IPS-20b (cell line): ENCODE results near the gene NMT1.
A peak's percentile ranks its signal among the peaks of the same experiment; 100 is the strongest.
"Not testable (repeated sequence)": the region's sequence is repeated elsewhere in the genome, so short reads cannot be mapped to it uniquely, and the experiment has no call there.

Experiments used
- H3K27ac ChIP-seq: one replicate; pipeline ENCODE4 v1.5.1; 2013; ENCODE audit warnings: low read length
- H3K27me3 ChIP-seq: 2 replicates; pipeline ENCODE4 v1.6.1; 2013; ENCODE audit warnings: mild to moderate bottlenecking, low read length, inconsistent platforms; ENCODE audit not compliant: insufficient read depth
- H3K36me3 ChIP-seq: 2 replicates; pipeline ENCODE4 v1.6.1; 2013; ENCODE audit warnings: low read depth, mild to moderate bottlenecking, inconsistent platforms, low read length, moderate library complexity; ENCODE audit not compliant: insufficient read depth
- H3K4me1 ChIP-seq: 2 replicates; pipeline ENCODE4 v1.6.1; 2013; ENCODE audit warnings: mild to moderate bottlenecking, control low read depth, inconsistent platforms, low read length, moderate library complexity; ENCODE audit not compliant: insufficient read depth
- H3K4me3 ChIP-seq: 2 replicates; pipeline ENCODE4 v1.5.1; 2013; ENCODE audit warnings: mild to moderate bottlenecking, low read length, inconsistent platforms
- H3K9ac ChIP-seq: 2 replicates; pipeline ENCODE4 v1.6.1; 2013; ENCODE audit warnings: low read depth, mild to moderate bottlenecking, inconsistent platforms, low read length, moderate library complexity
- H3K9me3 ChIP-seq: 2 replicates; pipeline ENCODE4 v1.6.1; 2013; ENCODE audit warnings: mild to moderate bottlenecking, low read depth, low read length, inconsistent platforms; ENCODE audit not compliant: insufficient read depth

Gene NMT1

DNA sequence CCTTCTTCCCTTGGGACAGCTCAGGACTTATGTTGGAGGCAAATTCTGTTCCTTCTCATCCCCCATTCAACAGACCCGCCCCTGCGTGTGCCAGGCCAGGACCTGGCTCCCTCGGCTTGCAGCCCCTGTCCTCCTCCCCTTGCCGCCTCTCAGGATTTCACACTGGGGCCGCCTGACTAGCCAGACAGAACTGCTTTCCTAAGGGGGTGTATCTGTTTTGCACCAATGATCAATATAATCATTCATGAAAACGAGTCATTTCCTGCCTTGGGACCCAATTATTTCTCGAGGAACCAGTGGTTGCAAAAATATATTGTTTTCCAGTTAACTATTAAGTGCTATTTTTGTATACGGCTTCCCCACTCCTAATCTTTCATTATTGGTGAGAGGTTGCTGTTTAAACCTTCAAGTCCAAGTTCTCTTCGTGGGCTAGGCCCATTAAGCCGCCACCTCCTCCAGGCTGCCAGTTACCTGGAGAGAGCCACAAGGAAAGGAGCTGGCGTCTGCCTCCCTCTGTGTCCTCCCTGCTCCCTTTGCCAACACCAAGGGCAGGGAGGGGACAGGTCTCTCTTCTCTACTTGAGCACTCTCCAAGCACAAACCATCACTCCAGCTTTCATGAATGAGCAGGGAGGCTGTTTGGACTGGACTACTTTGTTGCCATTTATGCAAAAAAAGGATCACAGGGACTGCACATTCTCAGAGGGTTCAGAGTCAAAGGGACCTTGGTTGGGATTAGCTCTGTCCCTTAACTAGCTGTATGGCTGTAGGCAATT, 18.6 kb upstream of the NMT1 start:
- H3K4me1 ChIP-seq, result peaks cover 9% of the 10 kb centered on the region; the same call in 1 of the 2 replicates
- H3K4me3 ChIP-seq, result no peak overlapping the region
- H3K27me3 ChIP-seq, result no peaks in the 10 kb centered on the region
- H3K9ac ChIP-seq, result no peak overlapping the region
- no peaks in the 10 kb centered on the region for H3K9me3 ChIP-seq
- no peaks in the 10 kb centered on the region for H3K36me3 ChIP-seq
- H3K27ac ChIP-seq, result no peak overlapping the region

DNA sequence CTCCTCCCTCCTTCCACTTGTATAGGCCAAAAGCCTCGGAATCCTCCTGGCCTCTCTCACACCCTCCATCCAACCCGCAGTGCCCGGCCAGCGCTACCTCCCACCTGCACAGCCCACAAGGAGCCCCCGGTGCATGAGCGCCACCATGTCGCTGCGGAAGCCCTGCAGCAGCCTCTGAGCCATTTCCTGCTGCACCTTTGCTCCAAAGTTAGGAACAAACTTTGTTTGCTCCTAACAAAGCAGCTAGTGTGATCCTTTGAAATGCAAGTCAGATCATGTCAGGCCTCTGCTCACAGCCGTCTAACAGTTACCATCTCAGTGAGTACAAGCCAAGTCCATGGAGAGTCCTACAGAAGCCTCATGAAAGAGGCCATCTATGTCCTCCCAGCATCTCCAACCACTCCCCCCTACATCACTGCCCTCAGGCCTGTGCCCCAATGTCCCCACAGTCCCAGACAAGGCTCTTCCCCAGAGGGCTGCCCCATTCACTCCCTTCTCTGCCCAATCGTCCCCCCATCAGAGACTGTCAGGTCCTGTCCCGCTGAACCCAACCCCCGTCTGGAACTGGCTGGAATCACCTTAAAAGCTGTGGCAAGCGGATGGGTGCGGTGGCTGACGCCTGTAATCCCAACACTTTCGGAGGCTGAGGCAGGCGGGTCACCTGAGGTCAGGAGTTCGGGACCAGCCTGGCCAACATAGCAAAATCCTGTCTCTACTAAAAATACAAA, 17.1 kb upstream of the NMT1 start:
- Histone ChIP-seq H3K9ac (no peak overlapping the region), H3K9me3 (no peaks in the 10 kb centered on the region), H3K4me3 (no peak overlapping the region), H3K27ac (no peak overlapping the region), H3K4me1 (peaks cover 9% of the 10 kb centered on the region; the same call in 1 of the 2 replicates), H3K27me3 (no peaks in the 10 kb centered on the region), H3K36me3 (no peaks in the 10 kb centered on the region)

GRCh38 chr17:45046537-45047125, 14.5 kb upstream of the NMT1 start:
- no peak overlapping the region for H3K4me3 ChIP-seq
- H3K27me3 ChIP-seq, result no peaks in the 10 kb centered on the region
- no peak overlapping the region for H3K27ac ChIP-seq
- no peaks in the 10 kb centered on the region for H3K9me3 ChIP-seq
- H3K9ac ChIP-seq, result no peak overlapping the region
- no peaks in the 10 kb centered on the region for H3K36me3 ChIP-seq
- H3K4me1 ChIP-seq, result 0 out of 2 replicates have a peak, but pooled peaks cover 3% of the 10 kb centered on the region

DNA sequence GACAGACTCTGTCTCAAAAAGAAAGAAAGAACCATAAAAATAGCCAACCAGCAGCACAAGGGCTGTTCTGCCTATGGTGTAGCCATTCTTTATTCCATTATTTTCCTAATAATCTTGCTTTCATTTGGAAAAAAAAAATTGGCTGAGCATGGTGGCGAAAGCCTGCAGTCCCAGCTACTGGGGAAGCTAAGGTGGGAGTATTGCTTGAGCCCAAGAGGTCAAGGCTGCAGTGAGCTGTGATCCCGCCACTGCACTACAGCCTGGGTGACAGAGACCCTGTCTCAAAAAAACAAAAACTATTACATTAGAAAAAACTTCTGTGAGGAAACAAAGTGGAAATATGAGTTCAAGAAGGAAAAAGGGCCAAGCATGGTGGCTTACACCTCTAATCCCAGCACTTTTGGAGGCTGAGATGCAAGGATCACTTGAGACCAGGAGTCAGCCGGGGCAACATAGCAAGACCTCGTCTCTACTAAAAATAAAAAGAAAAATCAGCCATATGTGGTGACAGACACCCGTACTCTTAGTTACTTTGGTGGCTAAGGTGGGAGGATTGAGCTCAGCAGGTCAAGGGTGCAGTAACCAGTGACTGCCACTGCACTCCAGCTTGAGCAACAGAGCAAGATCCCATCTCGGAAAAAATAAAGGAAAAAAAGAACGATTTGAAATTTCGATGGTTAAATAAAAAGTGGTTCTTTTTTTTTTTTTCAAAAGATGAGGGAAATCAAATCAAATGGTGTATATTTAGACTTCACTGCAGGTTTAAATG, 12.1 kb upstream of the NMT1 start:
- peaks cover 1% of the 10 kb centered on the region; the same call in 1 of the 2 replicates for H3K4me1 ChIP-seq
- H3K27me3 ChIP-seq, result no peaks in the 10 kb centered on the region
- H3K4me3 ChIP-seq, result no peak overlapping the region
- no peaks in the 10 kb centered on the region for H3K36me3 ChIP-seq
- H3K9me3 ChIP-seq, result no peaks in the 10 kb centered on the region
- no peak overlapping the region for H3K27ac ChIP-seq
- no peak overlapping the region for H3K9ac ChIP-seq

GRCh38 chr17:45050481-45051059, 10.5 kb upstream of the NMT1 start:
- Histone ChIP-seq H3K4me1 (no peaks in the 10 kb centered on the region; the same call in 1 of the 2 replicates), H3K27ac (peak overlapping the region; percentile 22), H3K27me3 (no peaks in the 10 kb centered on the region), H3K36me3 (no peaks in the 10 kb centered on the region), H3K9ac (peak overlapping the region; percentile 98), H3K4me3 (peak overlapping the region; percentile 96), H3K9me3 (no peaks in the 10 kb centered on the region)

DNA sequence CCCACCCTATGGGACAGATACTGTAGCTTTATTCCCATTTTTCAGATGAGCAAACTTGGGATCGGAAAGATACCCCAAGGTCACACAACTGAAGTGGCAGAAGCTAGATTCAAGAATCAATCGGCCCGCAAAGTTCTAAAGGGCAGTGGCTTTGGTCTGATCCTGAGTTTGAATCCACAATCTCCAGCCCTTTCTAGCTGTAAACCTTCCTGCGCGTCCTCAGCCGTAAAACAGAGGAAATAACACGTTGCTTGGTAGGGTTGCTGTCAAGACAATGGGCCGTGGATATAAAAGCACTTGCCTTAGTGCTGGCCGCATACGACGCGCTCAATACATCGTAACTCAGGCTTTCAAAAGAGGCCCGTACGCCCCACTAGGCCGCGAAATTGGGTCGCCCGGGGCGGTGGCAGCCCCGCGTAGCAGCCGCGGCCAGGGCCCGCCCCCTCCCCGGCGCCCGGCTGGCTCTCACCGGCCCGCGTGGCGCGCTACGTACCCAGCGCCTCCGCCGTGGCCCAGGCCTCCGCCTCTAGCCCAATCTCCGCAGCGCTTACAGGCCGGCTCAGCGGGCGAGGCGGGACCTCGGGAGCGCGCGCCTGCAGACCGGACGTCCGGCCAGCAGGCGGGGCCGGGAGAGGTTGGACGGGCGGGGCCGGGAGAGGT, 9.9 kb upstream of the NMT1 start, which contains the start of gene DCAKD:
TSS of gene DCAKD (minus strand) at position 573 of the 660 bp plus-strand sequence. CDS start 16,747 bp downstream, outside the sequence.
- H3K27ac ChIP-seq, result peak within 1 kb of the TSS; percentile 59
- no peaks in the 10 kb centered on the region for H3K9me3 ChIP-seq
- peak within 1 kb of the TSS; percentile 96 for H3K4me3 ChIP-seq
- no peaks in the 10 kb centered on the region for H3K36me3 ChIP-seq
- peak within 1 kb of the TSS; percentile 98 for H3K9ac ChIP-seq
- H3K4me1 ChIP-seq, result no peaks in the 10 kb centered on the region; the same call in 1 of the 2 replicates
- no peaks in the 10 kb centered on the region for H3K27me3 ChIP-seq

- H3K9ac ChIP-seq, H3K27ac ChIP-seq, H3K27me3 ChIP-seq, H3K36me3 ChIP-seq, H3K9me3 ChIP-seq, H3K4me3 ChIP-seq, H3K4me1 ChIP-seq: not testable (repeated sequence)
Measured at GRCh38 chr17:45051720-45052051, 9.4 kb upstream of the NMT1 start.

- Histone ChIP-seq H3K27ac (peak overlapping the region; percentile 59), H3K9ac (peak overlapping the region; percentile 90), H3K4me3 (peak overlapping the region; percentile 84), H3K27me3 (no peaks in the 10 kb centered on the region), H3K4me1 (no peaks in the 10 kb centered on the region; the same call in 1 of the 2 replicates), H3K9me3 (no peaks in the 10 kb centered on the region), H3K36me3 (no peaks in the 10 kb centered on the region)
Measured at GRCh38 chr17:45052052-45052772, 8.9 kb upstream of the NMT1 start.

- H3K9ac ChIP-seq, result peak overlapping the region; percentile 93
- H3K27ac ChIP-seq, result peak overlapping the region; percentile 37
- peaks cover 4% of the 10 kb centered on the region; the same call in 1 of the 2 replicates for H3K4me1 ChIP-seq
- H3K36me3 ChIP-seq, result peaks cover 3% of the 10 kb centered on the region; the same call in 1 of the 2 replicates
- no peaks in the 10 kb centered on the region for H3K27me3 ChIP-seq
- H3K4me3 ChIP-seq, result peak overlapping the region; percentile 94
- no peaks in the 10 kb centered on the region; the same call in 1 of the 2 replicates for H3K9me3 ChIP-seq
Measured at GRCh38 chr17:45060382-45060796, 728 bp upstream of the NMT1 start.

GRCh38 chr17:45061606-45062205, 589 bp downstream of the NMT1 start:
- Histone ChIP-seq H3K4me1 (peaks cover 4% of the 10 kb centered on the region; the same call in 1 of the 2 replicates), H3K27ac (peak overlapping the region; percentile 97), H3K27me3 (no peaks in the 10 kb centered on the region)

More at GRCh38 chr17:45061606-45062205, 589 bp downstream of the NMT1 start:
- Histone ChIP-seq H3K36me3 (peaks cover 5% of the 10 kb centered on the region), H3K4me3 (peak overlapping the region; percentile 94), H3K9me3 (no peaks in the 10 kb centered on the region; the same call in 1 of the 2 replicates), H3K9ac (peak overlapping the region; percentile 96)
